AG08395 (cell line): Measurements from ENCODE around the gene SARNP.
"Not testable (repeated sequence)": the region's sequence is repeated elsewhere in the genome, so short reads cannot be mapped to it uniquely, and the experiment has no call there.

Source experiments
- DNase-seq: peaks from one replicate; pipeline ENCODE4 v3.0.0; 2012; ENCODE audit warnings: mixed read lengths, low spot score

The SARNP gene

GRCh38 chr12:55839345-55840140 is 22.0 kb upstream of the SARNP start:
- no peak for DNase-seq

GRCh38 chr12:55838361-55838760 is 20.8 kb upstream of the SARNP start:
- no peak for DNase-seq

- not testable (repeated sequence) for DNase-seq
Observed at GRCh38 chr12:55834400-55834799, 16.9 kb upstream of the SARNP start.

GRCh38 chr12:55833056-55833455 is 15.5 kb upstream of the SARNP start:
- DNase-seq, result no peak

GRCh38 chr12:55831447-55831815 is 13.9 kb upstream of the SARNP start:
- DNase-seq, result no peak

- peak; percentile 76 for DNase-seq
Observed at GRCh38 chr12:55830601-55831446, 13.3 kb upstream of the SARNP start.

GRCh38 chr12:55829967-55830600 is 12.6 kb upstream of the SARNP start:
- DNase-seq, result no peak

- DNase-seq, result no peak
Observed at GRCh38 chr12:55828357-55828756, 10.8 kb upstream of the SARNP start.

GRCh38 chr12:55827806-55828205 is 10.3 kb upstream of the SARNP start:
- no peak for DNase-seq

GRCh38 chr12:55824726-55825125 is 7.2 kb upstream of the SARNP start:
- DNase-seq, result no peak

GRCh38 chr12:55823419-55823818 is 5.9 kb upstream of the SARNP start:
- no peak for DNase-seq

GRCh38 chr12:55822228-55822627 is 4.7 kb upstream of the SARNP start:
- DNase-seq, result no peak

- DNase-seq, result no peak
Observed at GRCh38 chr12:55820679-55821078, 3.2 kb upstream of the SARNP start.

- no peak for DNase-seq
Observed at GRCh38 chr12:55818886-55819285, 1.4 kb upstream of the SARNP start.

- DNase-seq, result peak; percentile 61
Observed at GRCh38 chr12:55818140-55818728, 710 bp upstream of the SARNP start.

GRCh38 chr12:55816881-55817344 is 611 bp downstream of the SARNP start:
- DNase-seq, result no peak

- no peak for DNase-seq
Observed at GRCh38 chr12:55815473-55815872, 2.1 kb downstream of the SARNP start.

GRCh38 chr12:55814257-55814656 is 3.3 kb downstream of the SARNP start:
- no peak for DNase-seq

GRCh38 chr12:55812088-55812487 is 5.4 kb downstream of the SARNP start:
- DNase-seq, result no peak

- no peak for DNase-seq
Observed at GRCh38 chr12:55809274-55809673, 8.2 kb downstream of the SARNP start.

GRCh38 chr12:55806982-55807381 is 10.5 kb downstream of the SARNP start:
- DNase-seq, result no peak

GRCh38 chr12:55797550-55797949 is 20.0 kb downstream of the SARNP start:
- DNase-seq, result no peak
